ENCODE data around the gene HAUS7. TPM values are rescaled to one million over a fixed set of nuclear protein-coding genes. Genes with fewer than 3 reads are reported as not detected.

The HAUS7 gene
- polyA plus RNA-seq, 2 of the 4 experiments (the other 2 are of a cell fraction): 39.1 to 53.6 TPM

GRCh38 chrX:153439977-153440376, 30.4 kb downstream of the HAUS7 start:
- no peak for DNase-seq (ENCODE audit: low read depth in 1 of 2, low spot score in 1 of 2)
- ATAC-seq: no peak
- CTCF ChIA-PET: interaction anchor here (1.0 to 1.5 kb wide), 2 partner anchors 21 to 408 kb away, joined by 3 to 4 read pairs; no protein-coding TSS in a partner anchor
- TF ChIP-seq SMC3 (IDR thresholded peaks at IDR 0.05) (no peak), FOSL2 (IDR thresholded peaks at IDR 0.05) (no peak), FOSL2 (CRISPR knock-in tag; IDR thresholded peaks at IDR 0.05) (no peak), EHMT2 (IDR thresholded peaks at IDR 0.05; ENCODE audit: low read depth) (no peak)
- H3K4me3 ChIP-seq: no peak overlapping the region
- no peaks in the 10 kb centered on the region for H3K9me3 ChIP-seq
- 59% methylated on average over 4 of the region's 4 CpGs for WGBS (ENCODE audit: missing lambda C conversion rate)
- H3K4me2 ChIP-seq: no peak overlapping the region
- FAIRE-seq: no peak
- no peaks in the 10 kb centered on the region for H3K4me1 ChIP-seq
- H3K27ac ChIP-seq: no peak overlapping the region
- POLR2A ChIA-PET: no interaction called here

- WGBS (ENCODE audit: missing lambda C conversion rate): 11% methylated on average over 8 of the region's 8 CpGs
- Histone ChIP-seq H3K4me1 (no peaks in the 10 kb centered on the region), H3K4me3 (no peak overlapping the region), H3K9me3 (no peaks in the 10 kb centered on the region), H3K27ac (no peak overlapping the region), H3K4me2 (no peak overlapping the region)
- ChIA-PET CTCF (interaction anchor here (0.9 to 1.5 kb wide), 6 partner anchors 9 to 411 kb away, joined by 3 to 6 read pairs (median 4); no protein-coding TSS in a partner anchor), POLR2A (no interaction called here)
- peak; percentile 27; the same call in 1 of the 3 replicates for TF ChIP-seq CTCF (IDR thresholded peaks at IDR 0.05)
- TF ChIP-seq ZNF302 (CRISPR knock-in tag; IDR thresholded peaks at IDR 0.05): no peak
- 0 out of 3 replicates have a peak, but pooled peaks have one; percentile 25 for TF ChIP-seq SMC3 (IDR thresholded peaks at IDR 0.05)
- TF ChIP-seq RAD21 (conservative IDR thresholded peaks at IDR 0.05 in 1 of 2, IDR thresholded peaks at IDR 0.05 in 1 of 2): peak; percentile 28 to 39; a peak in 3 of 5 replicates
- ATAC-seq (peak; percentile 67 to 72; a peak in 4 of 6 replicates), DNase-seq (ENCODE audit: low read depth in 1 of 2, low spot score in 1 of 2) (peak in 1 of 2 experiments; percentile 40), FAIRE-seq (no peak)
Measured at GRCh38 chrX:153438532-153438931, 31.8 kb downstream of the HAUS7 start.

DNA sequence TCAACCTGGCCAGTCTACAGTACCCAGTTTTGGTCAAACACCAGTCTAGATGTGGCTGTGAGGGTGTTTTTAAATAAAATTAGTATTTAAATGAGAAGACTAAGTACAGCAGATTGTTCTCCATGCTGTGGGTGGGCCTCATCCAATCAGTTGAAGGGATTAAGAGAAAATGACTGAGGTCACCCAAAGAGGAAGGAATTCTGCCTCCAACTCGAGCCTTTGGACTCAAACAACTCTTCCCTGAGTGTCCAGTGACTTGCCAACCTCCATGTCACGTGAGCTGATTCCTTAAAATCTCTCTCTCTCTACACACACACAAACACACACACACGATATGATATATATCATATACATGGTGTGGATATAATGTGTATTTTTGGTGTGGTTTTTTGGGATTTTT, 34.5 kb downstream of the HAUS7 start:
- H3K27ac ChIP-seq: no peak overlapping the region
- ChIA-PET POLR2A (no interaction called here), CTCF (no interaction called here)
- H3K4me2 ChIP-seq: no peak overlapping the region
- ATAC-seq: no peak
- H3K9me3 ChIP-seq: peaks cover 3% of the 10 kb centered on the region; the same call in 1 of the 3 replicates
- H3K4me3 ChIP-seq: no peak overlapping the region
- no peak for DNase-seq (ENCODE audit: low read depth in 1 of 2, low spot score in 1 of 2)
- WGBS (ENCODE audit: missing lambda C conversion rate): 32% methylated on average over 3 of the region's 3 CpGs
- FAIRE-seq: no peak
- no peaks in the 10 kb centered on the region for H3K4me1 ChIP-seq
- no peak for TF ChIP-seq CTCF (IDR thresholded peaks at IDR 0.05)
- TF ChIP-seq, protein P1, sequence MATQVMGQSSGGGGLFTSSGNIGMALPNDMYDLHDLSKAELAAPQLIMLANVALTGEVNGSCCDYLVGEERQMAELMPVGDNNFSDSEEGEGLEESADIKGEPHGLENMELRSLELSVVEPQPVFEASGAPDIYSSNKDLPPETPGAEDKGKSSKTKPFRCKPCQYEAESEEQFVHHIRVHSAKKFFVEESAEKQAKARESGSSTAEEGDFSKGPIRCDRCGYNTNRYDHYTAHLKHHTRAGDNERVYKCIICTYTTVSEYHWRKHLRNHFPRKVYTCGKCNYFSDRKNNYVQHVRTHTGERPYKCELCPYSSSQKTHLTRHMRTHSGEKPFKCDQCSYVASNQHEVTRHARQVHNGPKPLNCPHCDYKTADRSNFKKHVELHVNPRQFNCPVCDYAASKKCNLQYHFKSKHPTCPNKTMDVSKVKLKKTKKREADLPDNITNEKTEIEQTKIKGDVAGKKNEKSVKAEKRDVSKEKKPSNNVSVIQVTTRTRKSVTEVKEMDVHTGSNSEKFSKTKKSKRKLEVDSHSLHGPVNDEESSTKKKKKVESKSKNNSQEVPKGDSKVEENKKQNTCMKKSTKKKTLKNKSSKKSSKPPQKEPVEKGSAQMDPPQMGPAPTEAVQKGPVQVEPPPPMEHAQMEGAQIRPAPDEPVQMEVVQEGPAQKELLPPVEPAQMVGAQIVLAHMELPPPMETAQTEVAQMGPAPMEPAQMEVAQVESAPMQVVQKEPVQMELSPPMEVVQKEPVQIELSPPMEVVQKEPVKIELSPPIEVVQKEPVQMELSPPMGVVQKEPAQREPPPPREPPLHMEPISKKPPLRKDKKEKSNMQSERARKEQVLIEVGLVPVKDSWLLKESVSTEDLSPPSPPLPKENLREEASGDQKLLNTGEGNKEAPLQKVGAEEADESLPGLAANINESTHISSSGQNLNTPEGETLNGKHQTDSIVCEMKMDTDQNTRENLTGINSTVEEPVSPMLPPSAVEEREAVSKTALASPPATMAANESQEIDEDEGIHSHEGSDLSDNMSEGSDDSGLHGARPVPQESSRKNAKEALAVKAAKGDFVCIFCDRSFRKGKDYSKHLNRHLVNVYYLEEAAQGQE (IDR thresholded peaks at IDR 0.05): no peak
- TF ChIP-seq EHF (CRISPR knock-in tag; IDR thresholded peaks at IDR 0.05): no peak
- no peak for TF ChIP-seq ZNF302 (CRISPR knock-in tag; IDR thresholded peaks at IDR 0.05)

- no peak for DNase-seq (ENCODE audit: low read depth in 1 of 2, low spot score in 1 of 2)
- no peak for FAIRE-seq
- ChIA-PET POLR2A (no interaction called here), CTCF (interaction anchor here (2.6 kb wide), 1 partner anchor 72 kb away, joined by 7 read pairs; no protein-coding TSS in a partner anchor)
- Histone ChIP-seq H3K9me3 (peaks cover 6% of the 10 kb centered on the region; the same call in 1 of the 3 replicates), H3K4me3 (no peak overlapping the region), H3K4me2 (no peak overlapping the region), H3K27ac (no peak overlapping the region), H3K4me1 (no peaks in the 10 kb centered on the region)
- no peak for ATAC-seq
- 30% methylated on average over 8 of the region's 8 CpGs for WGBS (ENCODE audit: missing lambda C conversion rate)
- TF ChIP-seq, protein P2, sequence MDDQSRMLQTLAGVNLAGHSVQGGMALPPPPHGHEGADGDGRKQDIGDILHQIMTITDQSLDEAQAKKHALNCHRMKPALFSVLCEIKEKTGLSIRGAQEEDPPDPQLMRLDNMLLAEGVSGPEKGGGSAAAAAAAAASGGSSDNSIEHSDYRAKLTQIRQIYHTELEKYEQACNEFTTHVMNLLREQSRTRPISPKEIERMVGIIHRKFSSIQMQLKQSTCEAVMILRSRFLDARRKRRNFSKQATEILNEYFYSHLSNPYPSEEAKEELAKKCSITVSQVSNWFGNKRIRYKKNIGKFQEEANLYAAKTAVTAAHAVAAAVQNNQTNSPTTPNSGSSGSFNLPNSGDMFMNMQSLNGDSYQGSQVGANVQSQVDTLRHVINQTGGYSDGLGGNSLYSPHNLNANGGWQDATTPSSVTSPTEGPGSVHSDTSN (IDR thresholded peaks at IDR 0.05): no peak
- TF ChIP-seq RARB (CRISPR knock-in tag; IDR thresholded peaks at IDR 0.05) (no peak), EHF (CRISPR knock-in tag; IDR thresholded peaks at IDR 0.05) (no peak), FOSB (CRISPR knock-in tag; IDR thresholded peaks at IDR 0.05) (no peak), CBX2 (IDR thresholded peaks at IDR 0.05; ENCODE audit: borderline replicate concordance, low read depth) (no peak), MAFK (IDR thresholded peaks at IDR 0.05; ENCODE audit: partially characterized antibody) (no peak), HEYL (CRISPR knock-in tag; IDR thresholded peaks at IDR 0.05) (no peak), ATOH8 (CRISPR knock-in tag; IDR thresholded peaks at IDR 0.05; ENCODE audit: low read depth) (no peak), TP53 (CRISPR knock-in tag; IDR thresholded peaks at IDR 0.05) (no peak), GATA3 (IDR thresholded peaks at IDR 0.05; ENCODE audit: borderline replicate concordance) (no peak), JUN (IDR thresholded peaks at IDR 0.05) (no peak), HOXB5 (CRISPR knock-in tag; IDR thresholded peaks at IDR 0.05) (no peak)
Measured at GRCh38 chrX:153434801-153435200, 35.6 kb downstream of the HAUS7 start.

Measured in A549 (cell line).